Measurements from ENCODE around the gene PHKA1. TPM values are rescaled to one million over a fixed set of nuclear protein-coding genes. Genes with fewer than 3 reads are reported as not detected.
"Not testable (repeated sequence)": the region's sequence is repeated elsewhere in the genome, so short reads cannot be mapped to it uniquely, and the experiment has no call there.

PHKA1 gene
- total RNA-seq, 2 donors from 2014 or later = 5.9 to 9.3 TPM

DNA sequence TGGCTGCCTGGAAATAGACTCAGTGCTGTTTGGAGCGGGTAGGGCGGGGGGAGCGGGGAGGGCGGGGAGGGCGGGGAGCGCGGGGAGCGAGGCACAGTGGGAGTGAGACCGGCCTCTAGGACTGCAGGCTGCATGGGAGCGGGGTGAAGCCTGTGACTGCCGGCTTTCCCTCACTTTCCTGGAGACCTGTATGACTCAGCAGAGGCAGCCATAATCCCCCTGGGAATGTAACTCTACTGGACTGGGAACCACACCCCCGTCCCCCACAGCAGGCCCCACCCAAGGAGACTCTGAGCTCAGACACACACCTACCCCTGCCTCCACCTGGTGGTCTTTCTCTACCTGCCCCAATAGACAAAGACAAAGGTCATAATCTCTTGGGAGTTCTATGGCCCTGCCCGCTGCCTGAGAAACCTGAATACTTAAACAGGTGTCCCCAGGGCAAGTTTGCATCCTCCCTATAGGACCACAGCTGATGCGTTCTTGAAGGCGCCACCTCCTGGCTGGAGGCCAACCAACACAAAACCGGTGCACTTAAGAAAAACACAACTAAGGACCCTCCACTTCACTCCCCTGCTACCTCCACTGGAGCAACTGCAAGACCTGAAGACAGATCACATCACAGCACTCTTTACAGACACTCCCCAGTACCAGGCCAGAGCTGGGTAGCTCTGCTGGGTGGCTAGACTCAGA lies 159.5 kb downstream of the PHKA1 start:
- H3K27me3 ChIP-seq = no peaks in the 10 kb centered on the region
- H3K4me1 ChIP-seq = no peaks in the 10 kb centered on the region
- no peaks in the 10 kb centered on the region for H3K36me3 ChIP-seq
- H3K9me3 ChIP-seq = no peaks in the 10 kb centered on the region
- no peak overlapping the region for H3K27ac ChIP-seq
- no peak for DNase-seq (ENCODE audit: low spot score)
- H3K4me3 ChIP-seq = no peak overlapping the region
- TF ChIP-seq, protein P1, sequence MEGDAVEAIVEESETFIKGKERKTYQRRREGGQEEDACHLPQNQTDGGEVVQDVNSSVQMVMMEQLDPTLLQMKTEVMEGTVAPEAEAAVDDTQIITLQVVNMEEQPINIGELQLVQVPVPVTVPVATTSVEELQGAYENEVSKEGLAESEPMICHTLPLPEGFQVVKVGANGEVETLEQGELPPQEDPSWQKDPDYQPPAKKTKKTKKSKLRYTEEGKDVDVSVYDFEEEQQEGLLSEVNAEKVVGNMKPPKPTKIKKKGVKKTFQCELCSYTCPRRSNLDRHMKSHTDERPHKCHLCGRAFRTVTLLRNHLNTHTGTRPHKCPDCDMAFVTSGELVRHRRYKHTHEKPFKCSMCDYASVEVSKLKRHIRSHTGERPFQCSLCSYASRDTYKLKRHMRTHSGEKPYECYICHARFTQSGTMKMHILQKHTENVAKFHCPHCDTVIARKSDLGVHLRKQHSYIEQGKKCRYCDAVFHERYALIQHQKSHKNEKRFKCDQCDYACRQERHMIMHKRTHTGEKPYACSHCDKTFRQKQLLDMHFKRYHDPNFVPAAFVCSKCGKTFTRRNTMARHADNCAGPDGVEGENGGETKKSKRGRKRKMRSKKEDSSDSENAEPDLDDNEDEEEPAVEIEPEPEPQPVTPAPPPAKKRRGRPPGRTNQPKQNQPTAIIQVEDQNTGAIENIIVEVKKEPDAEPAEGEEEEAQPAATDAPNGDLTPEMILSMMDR (IDR thresholded peaks at IDR 0.05) = no peak

DNA sequence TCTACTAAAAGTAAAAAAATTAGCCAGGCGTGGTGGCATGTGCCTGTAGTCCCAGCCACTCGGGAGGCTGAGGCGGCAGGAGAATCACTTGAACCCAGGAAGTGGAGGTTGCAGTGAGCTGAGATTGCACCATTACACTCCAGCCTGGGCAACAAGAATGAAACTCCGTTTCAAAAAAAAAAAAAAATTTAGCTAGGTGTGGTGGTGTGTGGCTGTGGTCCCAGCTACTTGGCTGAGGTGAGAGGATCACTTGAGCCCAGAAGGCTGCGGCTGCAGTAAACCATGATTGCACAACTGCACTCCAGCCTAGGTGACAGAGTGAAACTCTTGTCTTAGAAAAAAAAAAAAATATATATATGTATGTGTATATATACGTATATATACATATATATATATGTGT lies 161.7 kb downstream of the PHKA1 start:
- not testable (repeated sequence) for H3K36me3 ChIP-seq; DNase-seq (ENCODE audit: low spot score); H3K9me3 ChIP-seq; H3K4me1 ChIP-seq; H3K27me3 ChIP-seq; H3K27ac ChIP-seq; H3K4me3 ChIP-seq

DNA sequence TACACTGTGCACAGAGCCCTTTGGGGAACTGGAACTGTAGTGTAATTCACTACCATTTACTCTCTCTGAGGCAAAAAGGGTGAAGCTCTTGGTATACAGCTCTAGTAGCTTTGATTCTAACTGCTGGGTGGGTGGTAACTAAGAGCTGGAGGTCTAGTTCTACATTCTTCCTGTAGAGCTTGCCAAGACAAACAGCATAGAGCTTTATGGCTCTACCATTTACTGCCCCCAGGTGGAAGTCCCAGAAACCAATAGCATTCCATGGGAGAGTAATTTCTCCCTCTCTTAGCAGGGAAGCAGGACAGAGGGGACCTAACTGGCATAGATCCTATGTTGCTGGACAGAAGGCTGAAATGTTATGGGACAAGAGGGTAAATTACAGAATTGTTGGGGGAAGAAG lies 168.1 kb downstream of the PHKA1 start:
- TF ChIP-seq, protein P1 (IDR thresholded peaks at IDR 0.05) = peak in 1 of 2 donors; percentile 15
- Histone ChIP-seq H3K4me1 (no peaks in the 10 kb centered on the region), H3K36me3 (no peaks in the 10 kb centered on the region), H3K9me3 (no peaks in the 10 kb centered on the region), H3K4me3 (no peak overlapping the region), H3K27ac (no peak overlapping the region), H3K27me3 (no peaks in the 10 kb centered on the region)
- DNase-seq (ENCODE audit: low spot score) = no peak

DNA sequence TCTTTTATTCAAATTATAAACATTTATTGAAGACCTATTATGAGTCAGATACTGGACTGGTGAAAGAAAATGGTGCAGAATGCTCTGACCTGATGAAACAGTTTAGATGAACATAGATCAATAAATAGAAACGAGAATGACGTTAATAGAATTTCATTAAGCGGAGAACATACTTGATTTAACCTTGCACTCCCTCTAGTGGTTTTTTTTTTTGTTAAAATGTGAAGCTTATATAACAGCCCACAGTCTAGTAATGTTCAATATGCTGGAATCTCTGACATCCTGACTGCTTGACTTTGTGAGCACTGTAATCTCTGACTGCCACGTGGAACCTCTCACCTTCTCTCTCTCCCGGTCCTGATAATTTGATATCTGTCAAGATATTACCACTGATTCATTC lies 173.8 kb downstream of the PHKA1 start:
- no peaks in the 10 kb centered on the region for H3K36me3 ChIP-seq
- H3K4me1 ChIP-seq = no peaks in the 10 kb centered on the region
- no peak for DNase-seq (ENCODE audit: low spot score)
- H3K27ac ChIP-seq = no peak overlapping the region
- TF ChIP-seq, protein P1 (IDR thresholded peaks at IDR 0.05) = peak; percentile 12 to 50
- no peaks in the 10 kb centered on the region for H3K9me3 ChIP-seq
- no peak overlapping the region for H3K4me3 ChIP-seq
- H3K27me3 ChIP-seq = no peaks in the 10 kb centered on the region

DNA sequence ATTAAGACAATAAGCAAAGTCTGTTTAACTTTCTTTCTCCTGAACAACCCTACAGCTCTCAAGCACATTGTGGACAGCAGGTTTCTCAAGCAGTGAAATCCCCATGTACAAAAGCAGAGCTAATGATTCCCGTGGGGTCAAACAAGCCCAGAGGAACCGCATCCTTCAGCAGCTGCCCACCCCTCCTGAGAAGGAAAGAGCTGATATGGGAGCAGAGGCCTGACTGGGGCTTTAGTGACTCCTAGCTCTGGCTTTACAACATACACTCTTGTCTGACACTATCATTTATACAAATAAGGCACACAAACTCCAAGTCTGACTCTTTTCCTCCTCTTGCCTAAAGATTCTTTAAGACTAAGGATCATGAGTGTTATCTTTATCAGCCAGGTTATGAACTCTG lies 174.3 kb downstream of the PHKA1 start:
- Histone ChIP-seq H3K9me3 (no peaks in the 10 kb centered on the region), H3K27ac (no peak overlapping the region), H3K4me1 (no peaks in the 10 kb centered on the region), H3K4me3 (no peak overlapping the region), H3K36me3 (no peaks in the 10 kb centered on the region), H3K27me3 (no peaks in the 10 kb centered on the region)
- TF ChIP-seq, protein P1 (IDR thresholded peaks at IDR 0.05) = no peak
- no peak for DNase-seq (ENCODE audit: low spot score)

DNA sequence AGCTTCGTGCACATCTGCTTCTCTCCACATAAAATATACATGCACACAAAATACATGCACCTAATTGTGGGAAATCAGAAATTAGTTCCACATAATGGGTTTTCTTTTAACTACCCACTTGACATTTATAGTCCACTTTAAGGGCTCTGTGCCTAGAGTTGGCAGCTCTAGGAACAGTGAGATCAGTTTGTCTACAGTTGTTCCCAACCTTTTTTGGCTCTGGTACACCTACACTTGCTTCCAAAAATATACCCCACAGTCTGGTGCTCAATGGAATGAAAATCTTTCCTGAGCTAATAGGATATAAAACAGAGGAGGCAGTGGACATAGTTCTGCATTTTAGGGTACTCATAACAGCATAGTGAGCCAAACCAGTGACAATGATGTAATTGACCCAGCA lies 177.6 kb downstream of the PHKA1 start:
- Histone ChIP-seq H3K27ac (peak overlapping the region; percentile 33 to 66), H3K4me3 (no peak overlapping the region), H3K4me1 (no peaks in the 10 kb centered on the region), H3K36me3 (no peaks in the 10 kb centered on the region), H3K27me3 (no peaks in the 10 kb centered on the region), H3K9me3 (no peaks in the 10 kb centered on the region)
- no peak for DNase-seq (ENCODE audit: low spot score)
- TF ChIP-seq, protein P1 (IDR thresholded peaks at IDR 0.05) = no peak

All from right atrium auricular region (tissue), 2 donors.